ENCODE results near the gene ZNF70. TPM values are rescaled to one million over a fixed set of nuclear protein-coding genes. Genes with fewer than 3 reads are reported as not detected.

The ZNF70 gene
- total and polyA plus RNA-seq, 2 experiments from 2014 or later = 2.3 to 5.2 TPM

- H3K27ac ChIP-seq = no peak within 1 kb of the TSS
- H2AFZ ChIP-seq = no peak within 1 kb of the TSS
- TF ChIP-seq EZH2phosphoT487 (IDR thresholded peaks at IDR 0.05; ENCODE audit: low read depth, severe bottlenecking, unreplicated experiment) = no peak
- TF ChIP-seq CTCF (IDR thresholded peaks at IDR 0.05; ENCODE audit: poor library complexity) = no peak
- TF ChIP-seq EZH2 (IDR thresholded peaks at IDR 0.05; ENCODE audit: borderline replicate concordance) = no peak
- H3K79me2 ChIP-seq = no peaks in the 10 kb centered on the region
- H3K4me2 ChIP-seq = no peak within 1 kb of the TSS
- H3K4me1 ChIP-seq (ENCODE audit: insufficient read depth) = no peaks in the 10 kb centered on the region
- no peaks in the 10 kb centered on the region for H3K9me3 ChIP-seq (ENCODE audit: low read depth)
- no peaks in the 10 kb centered on the region for H4K20me1 ChIP-seq (ENCODE audit: insufficient read depth, poor library complexity, severe bottlenecking)
- 93% methylated on average over 5 of the region's 5 CpGs for WGBS (ENCODE audit: low lambda C conversion rate, missing lambda C conversion rate)
- H3K27me3 ChIP-seq = no peaks in the 10 kb centered on the region
- H3K4me3 ChIP-seq = no peak within 1 kb of the TSS
- DNase-seq (ENCODE audit: low spot score) = no peak
- no peaks in the 10 kb centered on the region for H3K36me3 ChIP-seq (replicated peaks; ENCODE audit: insufficient read depth, low read depth)
- H3K9me2 ChIP-seq (replicated peaks; ENCODE audit: insufficient read depth) = no peaks in the 10 kb centered on the region
Observed at GRCh38 chr22:23690713-23691112, 60.2 kb downstream of the ZNF70 start, which contains the start of gene RGL4. Gene RGL4 (plus strand): TSS chr22:23691013. CDS start chr22:23692031, 1,018 bp downstream.

- no peak for DNase-seq (ENCODE audit: low spot score)
- Histone ChIP-seq H4K20me1 (ENCODE audit: insufficient read depth, poor library complexity, severe bottlenecking) (no peaks in the 10 kb centered on the region), H3K27me3 (no peaks in the 10 kb centered on the region), H3K4me2 (no peak overlapping the region), H2AFZ (no peak overlapping the region), H3K36me3 (replicated peaks; ENCODE audit: insufficient read depth, low read depth) (no peaks in the 10 kb centered on the region), H3K9me3 (ENCODE audit: low read depth) (no peaks in the 10 kb centered on the region), H3K9me2 (replicated peaks; ENCODE audit: insufficient read depth) (no peaks in the 10 kb centered on the region), H3K4me1 (ENCODE audit: insufficient read depth) (no peaks in the 10 kb centered on the region), H3K4me3 (no peak overlapping the region), H3K27ac (no peak overlapping the region), H3K79me2 (no peaks in the 10 kb centered on the region)
- no peak for TF ChIP-seq EZH2 (IDR thresholded peaks at IDR 0.05; ENCODE audit: borderline replicate concordance)
- no peak for TF ChIP-seq EZH2phosphoT487 (IDR thresholded peaks at IDR 0.05; ENCODE audit: low read depth, severe bottlenecking, unreplicated experiment)
- no peak for TF ChIP-seq CTCF (IDR thresholded peaks at IDR 0.05; ENCODE audit: poor library complexity)
- 89% methylated on average over 7 of the region's 7 CpGs for WGBS (ENCODE audit: low lambda C conversion rate, missing lambda C conversion rate)
Observed at GRCh38 chr22:23689414-23689813, 61.5 kb downstream of the ZNF70 start.

Other genes with a start within 250 kb of the ZNF70 start
- gene IGLL1, start 170.8 kb downstream of the ZNF70 start, total RNA-seq = not detected in 2 replicates
- not detected in 2 replicates for gene IGLL1, start 170.8 kb downstream of the ZNF70 start, polyA plus RNA-seq
- gene DRICH1, start 118.8 kb downstream of the ZNF70 start, total RNA-seq = 0.48 TPM in 1 of 2 replicates, not detected in the other
- gene DRICH1, start 118.8 kb downstream of the ZNF70 start, polyA plus RNA-seq = 0.43 TPM in 1 of 2 replicates, not detected in the other
- not detected in 2 replicates for gene RGL4, start 60.1 kb downstream of the ZNF70 start, total RNA-seq
- gene RGL4, start 60.1 kb downstream of the ZNF70 start, polyA plus RNA-seq = 0.61 and 0.68 TPM in 2 replicates
- gene VPREB3, start 3.3 kb upstream of the ZNF70 start, total RNA-seq = not detected in 2 replicates
- gene VPREB3, start 3.3 kb upstream of the ZNF70 start, polyA plus RNA-seq = not detected in 2 replicates
- gene C22orf15, start 11.9 kb upstream of the ZNF70 start, total RNA-seq = not detected in 2 replicates
- gene C22orf15, start 11.9 kb upstream of the ZNF70 start, polyA plus RNA-seq = 0.35 and 0.37 TPM in 2 replicates
- 4.0 and 36.5 TPM in 2 replicates for gene CHCHD10, start 16.9 kb upstream of the ZNF70 start, total RNA-seq
- 53.0 and 68.1 TPM in 2 replicates for gene CHCHD10, start 16.9 kb upstream of the ZNF70 start, polyA plus RNA-seq
- gene MMP11, start 21.7 kb upstream of the ZNF70 start, total RNA-seq = 27.9 and 36.2 TPM in 2 replicates
- 22.8 and 25.2 TPM in 2 replicates for gene MMP11, start 21.7 kb upstream of the ZNF70 start, polyA plus RNA-seq
- 84.3 and 88.2 TPM in 2 replicates for gene SMARCB1, start 35.9 kb upstream of the ZNF70 start, total RNA-seq
- 103 and 120 TPM in 2 replicates for gene SMARCB1, start 35.9 kb upstream of the ZNF70 start, polyA plus RNA-seq
- gene DERL3, start 87.9 kb upstream of the ZNF70 start, total RNA-seq = 1.6 and 1.8 TPM in 2 replicates
- 5.1 and 6.1 TPM in 2 replicates for gene DERL3, start 87.9 kb upstream of the ZNF70 start, polyA plus RNA-seq
- 11.6 and 15.0 TPM in 2 replicates for gene SLC2A11, start 106.8 kb upstream of the ZNF70 start, total RNA-seq
- gene SLC2A11, start 106.8 kb upstream of the ZNF70 start, polyA plus RNA-seq = 15.0 and 20.9 TPM in 2 replicates
- 240 and 306 TPM in 2 replicates for gene MIF, start 143.3 kb upstream of the ZNF70 start, total RNA-seq
- gene MIF, start 143.3 kb upstream of the ZNF70 start, polyA plus RNA-seq = 2,070 and 2,177 TPM in 2 replicates
- gene GSTT2B, start 210.1 kb upstream of the ZNF70 start, total RNA-seq = 0.24 and 1.3 TPM in 2 replicates
- 3.0 and 5.6 TPM in 2 replicates for gene GSTT2B, start 210.1 kb upstream of the ZNF70 start, polyA plus RNA-seq
- gene DDTL, start 215.8 kb upstream of the ZNF70 start, total RNA-seq = not detected in 2 replicates
- gene DDTL, start 215.8 kb upstream of the ZNF70 start, polyA plus RNA-seq = 4.7 and 7.2 TPM in 2 replicates
- gene DDT, start 223.3 kb upstream of the ZNF70 start, total RNA-seq = 136 and 143 TPM in 2 replicates
- 213 and 223 TPM in 2 replicates for gene DDT, start 223.3 kb upstream of the ZNF70 start, polyA plus RNA-seq
- gene GSTT2, start 229.0 kb upstream of the ZNF70 start, total RNA-seq = not detected in 2 replicates
- 0.15 TPM in 1 of 2 replicates, not detected in the other for gene GSTT2, start 229.0 kb upstream of the ZNF70 start, polyA plus RNA-seq

All from hepatocyte (in vitro differentiated cells).